ENCODE data around the gene HIBADH.
"Not testable (repeated sequence)": the region's sequence is repeated elsewhere in the genome, so short reads cannot be mapped to it uniquely, and the experiment has no call there.

Gene HIBADH

GRCh38 chr7:27593226-27593625, 69.5 kb downstream of the HIBADH start:
- no peak for DNase-seq

GRCh38 chr7:27590416-27590815, 72.3 kb downstream of the HIBADH start:
- no peak for DNase-seq

GRCh38 chr7:27587429-27587828, 75.3 kb downstream of the HIBADH start:
- no peak for DNase-seq

GRCh38 chr7:27586825-27587224, 75.9 kb downstream of the HIBADH start:
- DNase-seq = peak; percentile 65

- no peak for DNase-seq
Measured at GRCh38 chr7:27585781-27586447, 76.8 kb downstream of the HIBADH start.

- no peak for DNase-seq
Measured at GRCh38 chr7:27581906-27582305, 80.8 kb downstream of the HIBADH start.

GRCh38 chr7:27581119-27581518, 81.6 kb downstream of the HIBADH start:
- no peak for DNase-seq

- no peak for DNase-seq
Measured at GRCh38 chr7:27579565-27579964, 83.1 kb downstream of the HIBADH start.

- DNase-seq = not testable (repeated sequence)
Measured at GRCh38 chr7:27578169-27578568, 84.5 kb downstream of the HIBADH start.

- DNase-seq = peak; percentile 77
Measured at GRCh38 chr7:27576360-27576944, 86.2 kb downstream of the HIBADH start.

GRCh38 chr7:27575613-27576012, 87.1 kb downstream of the HIBADH start:
- DNase-seq = no peak

- no peak for DNase-seq
Measured at GRCh38 chr7:27569106-27569505, 93.6 kb downstream of the HIBADH start.

GRCh38 chr7:27567266-27567665, 95.4 kb downstream of the HIBADH start:
- DNase-seq = no peak

GRCh38 chr7:27564881-27565482, 97.7 kb downstream of the HIBADH start:
- DNase-seq = no peak

- DNase-seq = no peak
Measured at GRCh38 chr7:27560706-27561235, 101.9 kb downstream of the HIBADH start.

GRCh38 chr7:27555670-27556069, 107.0 kb downstream of the HIBADH start:
- no peak for DNase-seq

- no peak for DNase-seq
Measured at GRCh38 chr7:27554826-27555225, 107.9 kb downstream of the HIBADH start.

- DNase-seq = no peak
Measured at GRCh38 chr7:27553273-27553672, 109.4 kb downstream of the HIBADH start.

GRCh38 chr7:27551803-27552400, 110.8 kb downstream of the HIBADH start:
- DNase-seq = no peak

- no peak for DNase-seq
Measured at GRCh38 chr7:27549606-27550005, 113.1 kb downstream of the HIBADH start.

- no peak for DNase-seq
Measured at GRCh38 chr7:27548304-27548703, 114.4 kb downstream of the HIBADH start.

- DNase-seq = no peak
Measured at GRCh38 chr7:27547401-27547800, 115.3 kb downstream of the HIBADH start.

GRCh38 chr7:27546610-27547009, 116.1 kb downstream of the HIBADH start:
- no peak for DNase-seq

- no peak for DNase-seq
Measured at GRCh38 chr7:27535795-27536194, 126.9 kb downstream of the HIBADH start.
